ENCODE measurements around the gene APEH.
"Not testable (repeated sequence)": the region's sequence is repeated elsewhere in the genome, so short reads cannot be mapped to it uniquely, and the experiment has no call there.

- TF ChIP-seq HSF1 (IDR thresholded peaks at IDR 0.05; ENCODE audit: low read depth, low read length); STAT1 (conservative IDR thresholded peaks at IDR 0.05); CTCF (IDR thresholded peaks at IDR 0.05 in 2 of 3, conservative IDR thresholded peaks at IDR 0.05 in 1 of 3; ENCODE audit: control insufficient read depth in 2 of 3, extremely low read depth in 1 of 3, insufficient read depth in 1 of 3, low read depth in 3 of 3, low read length in 3 of 3); NRF1 (conservative IDR thresholded peaks at IDR 0.05; ENCODE audit: low read depth, low read length); ZNF274 (IDR thresholded peaks at IDR 0.05; ENCODE audit: insufficient read depth, insufficient read length); BACH1 (IDR thresholded peaks at IDR 0.05; ENCODE audit: borderline replicate concordance); FOXK2 (IDR thresholded peaks at IDR 0.05); SRF (IDR thresholded peaks at IDR 0.05; ENCODE audit: low read depth in 2 of 2, low read length in 2 of 2); ZSCAN29 (IDR thresholded peaks at IDR 0.05); TAF1 (IDR thresholded peaks at IDR 0.05; ENCODE audit: borderline replicate concordance, low read depth, low read length); DPF2 (IDR thresholded peaks at IDR 0.05); ZNF592 (IDR thresholded peaks at IDR 0.05): not testable (repeated sequence)
- TF ChIP-seq POLR2A (IDR thresholded peaks at IDR 0.05; ENCODE audit: low read depth, low read length) = peak; percentile 34; the same call in 1 of the 2 replicates
These were observed 12.7 kb downstream of the APEH start for GRCh38 chr3:49686769-49687423.

Measured in GM12878 (cell line).